Measurements from ENCODE around the gene PHPT1.
"Not testable (repeated sequence)": the region's sequence is repeated elsewhere in the genome, so short reads cannot be mapped to it uniquely, and the experiment has no call there.

PHPT1 gene

DNA sequence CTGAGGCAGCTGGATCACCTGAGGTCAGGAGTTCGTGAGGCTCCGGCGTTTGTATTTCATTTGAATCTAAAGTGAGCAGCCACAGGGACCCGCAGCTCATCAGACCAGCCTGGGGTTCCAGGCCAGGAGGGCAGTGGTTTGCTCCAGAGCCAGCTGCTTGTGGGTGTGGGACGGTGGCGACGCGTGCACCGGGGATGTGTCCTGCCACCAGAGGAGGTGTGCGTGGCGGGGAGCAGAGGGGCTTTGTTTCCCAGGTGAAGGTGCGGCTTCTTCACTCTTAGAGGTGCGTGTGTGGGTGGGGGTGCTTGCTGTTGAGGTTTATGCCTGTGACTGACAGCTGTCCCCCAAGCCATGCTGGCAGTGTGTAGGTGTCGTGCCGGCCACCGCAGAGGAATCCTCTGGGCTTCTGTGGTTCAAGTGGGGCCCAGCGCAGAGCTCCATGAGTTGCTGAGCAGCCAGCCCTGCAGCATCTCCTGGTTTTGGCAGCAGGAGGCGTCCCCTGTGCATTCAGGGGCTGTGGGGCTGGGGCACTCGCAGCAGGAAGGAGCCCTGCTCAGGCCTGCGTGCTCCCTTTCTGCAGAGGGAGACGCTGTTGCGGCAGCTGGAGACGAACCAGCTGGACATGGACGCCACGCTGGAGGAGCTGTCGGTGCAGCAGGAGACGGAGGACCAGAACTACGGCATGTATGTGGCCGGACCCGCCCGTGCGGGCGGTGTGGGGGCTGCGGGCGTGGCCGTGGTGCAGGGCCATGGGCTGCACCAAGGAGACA, 13.9 kb upstream of the PHPT1 start:
- Histone ChIP-seq H3K4me1 (ENCODE audit: insufficient read depth, low read length) (no peaks in the 10 kb centered on the region), H3K27ac (ENCODE audit: low read length) (no peak overlapping the region), H3K4me2 (ENCODE audit: insufficient read depth, low read length) (no peak overlapping the region), H3K4me3 (ENCODE audit: low read depth in 1 of 2, low read length in 2 of 2) (no peak overlapping the region), H3K9me3 (ENCODE audit: insufficient read depth, low read length, severe bottlenecking) (no peaks in the 10 kb centered on the region), H3K27me3 (ENCODE audit: insufficient read depth, low read length, poor library complexity) (no peaks in the 10 kb centered on the region), H4K20me1 (ENCODE audit: insufficient read depth, low read length) (peaks cover 15% of the 10 kb centered on the region), H3K9ac (ENCODE audit: low read depth, low read length) (no peak overlapping the region), H3K36me3 (ENCODE audit: insufficient read depth, low read length) (peaks cover 66% of the 10 kb centered on the region), H3K79me2 (ENCODE audit: insufficient read depth, low read length) (no peaks in the 10 kb centered on the region), H2AFZ (ENCODE audit: low read depth, low read length) (no peak overlapping the region)
- no peak for ATAC-seq (ENCODE audit: insufficient read depth, low read depth)
- no peak for TF ChIP-seq EZH2 (IDR thresholded peaks at IDR 0.05; ENCODE audit: borderline replicate concordance, low read depth, low read length, severe bottlenecking)
- TF ChIP-seq, protein P1, sequence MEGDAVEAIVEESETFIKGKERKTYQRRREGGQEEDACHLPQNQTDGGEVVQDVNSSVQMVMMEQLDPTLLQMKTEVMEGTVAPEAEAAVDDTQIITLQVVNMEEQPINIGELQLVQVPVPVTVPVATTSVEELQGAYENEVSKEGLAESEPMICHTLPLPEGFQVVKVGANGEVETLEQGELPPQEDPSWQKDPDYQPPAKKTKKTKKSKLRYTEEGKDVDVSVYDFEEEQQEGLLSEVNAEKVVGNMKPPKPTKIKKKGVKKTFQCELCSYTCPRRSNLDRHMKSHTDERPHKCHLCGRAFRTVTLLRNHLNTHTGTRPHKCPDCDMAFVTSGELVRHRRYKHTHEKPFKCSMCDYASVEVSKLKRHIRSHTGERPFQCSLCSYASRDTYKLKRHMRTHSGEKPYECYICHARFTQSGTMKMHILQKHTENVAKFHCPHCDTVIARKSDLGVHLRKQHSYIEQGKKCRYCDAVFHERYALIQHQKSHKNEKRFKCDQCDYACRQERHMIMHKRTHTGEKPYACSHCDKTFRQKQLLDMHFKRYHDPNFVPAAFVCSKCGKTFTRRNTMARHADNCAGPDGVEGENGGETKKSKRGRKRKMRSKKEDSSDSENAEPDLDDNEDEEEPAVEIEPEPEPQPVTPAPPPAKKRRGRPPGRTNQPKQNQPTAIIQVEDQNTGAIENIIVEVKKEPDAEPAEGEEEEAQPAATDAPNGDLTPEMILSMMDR (IDR thresholded peaks at IDR 0.05; ENCODE audit: borderline replicate concordance, extremely low read depth, low read length, poor library complexity, severe bottlenecking) = no peak
- no peak for DNase-seq

DNA sequence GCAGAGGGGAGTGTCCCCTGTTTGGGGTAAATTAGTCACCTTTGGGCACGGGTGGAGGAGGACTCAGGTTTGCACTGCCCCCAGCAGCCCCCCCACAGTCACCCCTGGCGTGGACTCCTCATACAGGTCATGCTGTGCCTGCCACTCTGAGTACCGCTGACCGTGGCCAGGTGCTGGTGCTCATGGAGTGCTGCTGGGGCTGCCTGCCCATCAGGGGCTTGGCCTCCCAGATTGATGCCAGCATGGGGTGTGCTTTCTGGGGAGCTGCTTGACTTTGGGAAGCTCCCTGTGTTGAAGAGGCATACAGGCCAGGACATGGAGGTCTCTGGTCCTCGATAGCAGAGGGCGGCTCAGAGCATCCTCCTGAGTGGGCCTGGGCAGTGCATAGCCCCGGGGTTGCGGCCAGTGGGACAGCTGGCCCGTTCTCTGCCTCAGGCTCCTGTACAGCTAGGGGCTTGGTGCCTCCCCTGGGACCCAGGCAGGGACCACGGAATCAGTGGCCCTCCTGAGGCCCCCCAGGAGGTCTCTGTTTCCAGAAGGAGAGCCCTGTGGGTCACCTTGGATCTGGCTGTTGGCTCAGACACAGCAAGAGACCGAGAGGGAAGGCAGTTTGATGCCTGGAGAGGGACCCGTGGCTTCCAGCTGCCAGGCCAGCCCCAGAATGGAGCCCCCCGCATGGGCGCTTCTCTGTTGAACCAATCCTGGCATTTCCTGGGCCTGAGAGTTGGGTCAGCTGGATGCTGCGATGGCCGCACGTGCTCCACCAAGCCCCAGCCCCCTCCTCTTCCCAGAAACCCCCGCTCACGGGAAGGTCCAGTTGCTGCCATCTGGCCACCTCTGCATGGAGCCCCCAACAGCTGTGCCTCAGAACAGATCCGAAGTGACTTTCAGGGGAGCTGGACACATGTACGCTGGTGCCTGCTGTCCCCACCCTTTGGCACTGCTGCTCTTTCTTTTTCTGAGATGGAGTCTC, 13.0 kb upstream of the PHPT1 start:
- H3K9ac ChIP-seq (ENCODE audit: low read depth, low read length) = no peak overlapping the region
- H3K27ac ChIP-seq (ENCODE audit: low read length) = no peak overlapping the region
- H3K9me3 ChIP-seq (ENCODE audit: insufficient read depth, low read length, severe bottlenecking) = no peaks in the 10 kb centered on the region
- H2AFZ ChIP-seq (ENCODE audit: low read depth, low read length) = no peak overlapping the region
- H4K20me1 ChIP-seq (ENCODE audit: insufficient read depth, low read length) = peaks cover 10% of the 10 kb centered on the region
- H3K4me1 ChIP-seq (ENCODE audit: insufficient read depth, low read length) = no peaks in the 10 kb centered on the region; the same call in 1 of the 2 replicates
- H3K27me3 ChIP-seq (ENCODE audit: insufficient read depth, low read length, poor library complexity) = no peaks in the 10 kb centered on the region
- peaks cover 57% of the 10 kb centered on the region for H3K36me3 ChIP-seq (ENCODE audit: insufficient read depth, low read length)
- DNase-seq (no peak), ATAC-seq (ENCODE audit: insufficient read depth, low read depth) (no peak)
- no peak overlapping the region for H3K4me2 ChIP-seq (ENCODE audit: insufficient read depth, low read length)
- TF ChIP-seq, protein P1 (IDR thresholded peaks at IDR 0.05; ENCODE audit: borderline replicate concordance, extremely low read depth, low read length, poor library complexity, severe bottlenecking) = no peak
- TF ChIP-seq EZH2 (IDR thresholded peaks at IDR 0.05; ENCODE audit: borderline replicate concordance, low read depth, low read length, severe bottlenecking) = no peak
- no peak overlapping the region for H3K4me3 ChIP-seq (ENCODE audit: low read depth in 1 of 2, low read length in 2 of 2)
- H3K79me2 ChIP-seq (ENCODE audit: insufficient read depth, low read length) = no peaks in the 10 kb centered on the region

DNA sequence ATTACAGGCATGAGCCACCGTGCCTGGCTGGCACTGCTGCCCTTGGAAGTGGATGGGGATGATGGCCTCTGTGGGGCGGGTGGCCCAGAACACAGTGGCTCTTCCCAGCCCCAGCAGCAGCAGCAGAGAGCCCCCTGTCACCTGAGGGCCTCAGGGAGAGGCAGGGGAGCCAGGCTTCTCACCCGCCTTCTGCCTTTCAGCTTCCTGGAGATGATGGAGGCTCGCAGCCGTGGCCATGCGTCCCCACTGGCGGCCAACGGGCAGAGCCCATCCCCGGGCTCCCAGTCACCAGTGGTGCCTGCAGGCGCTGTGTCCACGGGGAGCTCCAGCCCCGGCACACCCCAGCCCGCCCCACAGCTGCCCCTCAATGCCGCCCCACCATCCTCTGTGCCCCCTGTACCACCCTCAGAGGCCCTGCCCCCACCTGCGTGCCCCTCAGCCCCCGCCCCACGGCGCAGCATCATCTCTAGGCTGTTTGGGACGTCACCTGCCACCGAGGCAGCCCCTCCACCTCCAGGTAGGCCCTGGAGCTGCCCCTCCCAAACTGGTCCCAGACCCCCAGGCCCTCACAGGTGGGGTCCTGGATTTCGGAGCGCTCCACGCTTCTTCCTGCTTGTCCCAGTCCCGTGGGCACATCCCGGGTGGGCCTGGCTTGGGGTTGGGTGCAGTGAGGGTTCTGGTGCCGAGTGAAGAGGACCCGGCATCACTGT, 11.9 kb upstream of the PHPT1 start:
- Histone ChIP-seq H3K4me1 (ENCODE audit: insufficient read depth, low read length) (peaks cover 9% of the 10 kb centered on the region), H3K9me3 (ENCODE audit: insufficient read depth, low read length, severe bottlenecking) (no peaks in the 10 kb centered on the region), H3K79me2 (ENCODE audit: insufficient read depth, low read length) (no peaks in the 10 kb centered on the region), H3K27me3 (ENCODE audit: insufficient read depth, low read length, poor library complexity) (no peaks in the 10 kb centered on the region), H3K27ac (ENCODE audit: low read length) (no peak overlapping the region), H2AFZ (ENCODE audit: low read depth, low read length) (no peak overlapping the region), H3K4me2 (ENCODE audit: insufficient read depth, low read length) (no peak overlapping the region), H4K20me1 (ENCODE audit: insufficient read depth, low read length) (peaks cover 9% of the 10 kb centered on the region), H3K36me3 (ENCODE audit: insufficient read depth, low read length) (peaks cover 46% of the 10 kb centered on the region), H3K9ac (ENCODE audit: low read depth, low read length) (no peak overlapping the region), H3K4me3 (ENCODE audit: low read depth in 1 of 2, low read length in 2 of 2) (no peak overlapping the region)
- TF ChIP-seq EZH2 (IDR thresholded peaks at IDR 0.05; ENCODE audit: borderline replicate concordance, low read depth, low read length, severe bottlenecking) = no peak
- TF ChIP-seq, protein P1 (IDR thresholded peaks at IDR 0.05; ENCODE audit: borderline replicate concordance, extremely low read depth, low read length, poor library complexity, severe bottlenecking) = no peak
- DNase-seq = no peak
- ATAC-seq (ENCODE audit: insufficient read depth, low read depth) = no peak

DNA sequence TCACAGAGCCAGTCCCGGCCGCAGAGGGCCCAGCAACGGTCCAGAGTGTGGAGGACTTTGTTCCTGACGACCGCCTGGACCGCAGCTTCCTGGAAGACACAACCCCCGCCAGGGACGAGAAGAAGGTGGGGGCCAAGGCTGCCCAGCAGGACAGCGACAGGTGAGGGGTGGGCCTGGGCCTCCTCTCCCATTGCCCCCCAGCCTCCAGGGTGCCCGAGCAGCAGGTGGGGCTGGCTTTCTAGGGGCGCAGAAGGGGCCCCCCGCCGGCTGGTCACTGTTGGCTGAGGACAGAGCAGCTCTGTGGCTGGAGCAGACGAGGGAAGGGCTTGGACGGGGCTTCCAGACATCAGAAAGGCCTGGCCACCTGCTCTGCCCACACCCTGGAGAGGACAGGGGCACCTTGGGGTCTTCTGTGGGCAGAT, 11.3 kb upstream of the PHPT1 start:
- H3K27me3 ChIP-seq (ENCODE audit: insufficient read depth, low read length, poor library complexity); H3K4me3 ChIP-seq (ENCODE audit: low read depth in 1 of 2, low read length in 2 of 2); H3K4me2 ChIP-seq (ENCODE audit: insufficient read depth, low read length); DNase-seq; H3K9me3 ChIP-seq (ENCODE audit: insufficient read depth, low read length, severe bottlenecking); ATAC-seq (ENCODE audit: insufficient read depth, low read depth); H3K9ac ChIP-seq (ENCODE audit: low read depth, low read length); H3K79me2 ChIP-seq (ENCODE audit: insufficient read depth, low read length); H4K20me1 ChIP-seq (ENCODE audit: insufficient read depth, low read length); H3K27ac ChIP-seq (ENCODE audit: low read length); H2AFZ ChIP-seq (ENCODE audit: low read depth, low read length): not testable (repeated sequence)
- Histone ChIP-seq H3K4me1 (ENCODE audit: insufficient read depth, low read length) (peaks cover 14% of the 10 kb centered on the region), H3K36me3 (ENCODE audit: insufficient read depth, low read length) (peaks cover 41% of the 10 kb centered on the region)
